ENCODE measurements around the gene SHC2. TPM values are rescaled to one million over a fixed set of nuclear protein-coding genes. Genes with fewer than 3 reads are reported as not detected.

The SHC2 gene
- total and polyA plus RNA-seq, 2 donors (not counting 3 experiments of a cell fraction or from before 2014, with no cell fraction given) = 7.5 to 11.8 TPM

DNA sequence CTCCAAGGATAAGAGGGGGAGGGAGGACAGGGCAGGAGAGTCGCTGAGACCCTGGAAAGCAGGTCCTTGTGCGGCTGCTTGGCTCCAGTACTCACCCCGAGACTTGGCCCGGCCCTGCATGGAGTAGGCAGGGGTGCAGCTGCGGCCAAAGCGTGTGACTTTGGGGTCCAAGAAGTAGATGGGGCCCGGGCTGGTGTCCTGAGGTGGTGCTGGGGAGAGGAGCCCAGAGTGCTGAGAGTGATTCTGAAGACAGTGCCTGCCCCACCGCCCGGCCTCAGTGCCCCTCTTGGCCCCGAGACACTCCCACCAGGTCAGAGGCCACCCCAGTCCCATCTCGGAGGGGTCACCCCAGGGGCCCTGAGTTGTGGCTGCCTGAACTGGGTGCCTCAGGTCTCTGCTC lies 6.7 kb upstream of the SHC2 start:
- POLR2A ChIA-PET = no interaction called here

More for the DNA sequence above, 6.7 kb upstream of the SHC2 start:
- Histone ChIP-seq H3K4me1 (ENCODE audit: control insufficient read depth, extremely low read depth, insufficient read depth, low read length) (no peaks in the 10 kb centered on the region), H3K4me3 (replicated peaks in 1 of 3; ENCODE audit: insufficient read depth in 1 of 3, low read depth in 1 of 3, low read length in 3 of 3) (no peak overlapping the region), H3K27me3 (ENCODE audit: control insufficient read depth in 2 of 2, insufficient read depth in 2 of 2, low read length in 2 of 2) (peaks cover under 1 to 2% of the 10 kb centered on the region in 2 experiments), H4K20me1 (replicated peaks; ENCODE audit: control insufficient read depth, extremely low read depth, insufficient read depth, low read length) (no peaks in the 10 kb centered on the region), H2AFZ (ENCODE audit: low read depth, low read length) (no peak overlapping the region), H3K36me3 (ENCODE audit: control insufficient read depth in 2 of 2, extremely low read depth in 1 of 2, insufficient read depth in 2 of 2, low read length in 2 of 2) (no peaks in the 10 kb centered on the region), H3K4me2 (ENCODE audit: insufficient read depth, low read length) (no peak overlapping the region), H3K9ac (replicated peaks; ENCODE audit: extremely low read depth, insufficient read depth, low read length) (no peak overlapping the region), H3K9me3 (replicated peaks; ENCODE audit: control insufficient read depth, insufficient read depth, low read length) (no peaks in the 10 kb centered on the region), H3K27ac (ENCODE audit: insufficient read depth, low read depth, low read length) (no peak overlapping the region), H3K9me1 (replicated peaks; ENCODE audit: control insufficient read depth, extremely low read depth, insufficient read depth, low read length) (no peaks in the 10 kb centered on the region), H3K79me2 (ENCODE audit: control insufficient read depth, insufficient read depth, low read length) (no peaks in the 10 kb centered on the region)
- intact Hi-C loops (cut with micrococcal nuclease) = no loop called here
- CTCF ChIA-PET = no interaction called here
- DNase-seq (ENCODE audit: low read depth, low spot score) = no peak
- dilution Hi-C loops (cut with MboI; ENCODE audit: extremely low pct_ligation_motif_present, low sequenced_read_pairs) = no loop called here
- BruUV-seq (replicated peaks) = no TSS peak
- no peak for TF ChIP-seq GATA2 (IDR thresholded peaks at IDR 0.05; ENCODE audit: insufficient read depth, insufficient read length, low read depth, low read length)
- TF ChIP-seq FOS (IDR thresholded peaks at IDR 0.05; ENCODE audit: borderline replicate concordance, insufficient read depth, low read length) = no peak
- TF ChIP-seq POLR2A (IDR thresholded peaks at IDR 0.05; ENCODE audit: low read depth, low read length) = no peak
- no peak for TF ChIP-seq POLR2AphosphoS5 (IDR thresholded peaks at IDR 0.05; ENCODE audit: insufficient read depth, low read depth, low read length)
- no peak for TF ChIP-seq CTCF (IDR thresholded peaks at IDR 0.05; ENCODE audit: extremely low read depth in 1 of 2, insufficient read depth in 1 of 2, low read depth in 1 of 2, low read length in 2 of 2)
- no peak for TF ChIP-seq EZH2 (IDR thresholded peaks at IDR 0.05; ENCODE audit: borderline replicate concordance, low read depth, low read length, severe bottlenecking)
- no peak for TF ChIP-seq MYC (IDR thresholded peaks at IDR 0.05; ENCODE audit: low read depth, low read length)
- no peak for TF ChIP-seq MAX (IDR thresholded peaks at IDR 0.05; ENCODE audit: insufficient read depth, insufficient read length)
- no peak for TF ChIP-seq JUN (IDR thresholded peaks at IDR 0.05; ENCODE audit: borderline replicate concordance, insufficient read depth, insufficient read length, low read depth)
- no peak for FAIRE-seq

All from endothelial cell of umbilical vein (primary cell).